Measurements from ENCODE around the gene UBE2I.
"Not testable (repeated sequence)": the region's sequence is repeated elsewhere in the genome, so short reads cannot be mapped to it uniquely, and the experiment has no call there.

Gene UBE2I

DNA sequence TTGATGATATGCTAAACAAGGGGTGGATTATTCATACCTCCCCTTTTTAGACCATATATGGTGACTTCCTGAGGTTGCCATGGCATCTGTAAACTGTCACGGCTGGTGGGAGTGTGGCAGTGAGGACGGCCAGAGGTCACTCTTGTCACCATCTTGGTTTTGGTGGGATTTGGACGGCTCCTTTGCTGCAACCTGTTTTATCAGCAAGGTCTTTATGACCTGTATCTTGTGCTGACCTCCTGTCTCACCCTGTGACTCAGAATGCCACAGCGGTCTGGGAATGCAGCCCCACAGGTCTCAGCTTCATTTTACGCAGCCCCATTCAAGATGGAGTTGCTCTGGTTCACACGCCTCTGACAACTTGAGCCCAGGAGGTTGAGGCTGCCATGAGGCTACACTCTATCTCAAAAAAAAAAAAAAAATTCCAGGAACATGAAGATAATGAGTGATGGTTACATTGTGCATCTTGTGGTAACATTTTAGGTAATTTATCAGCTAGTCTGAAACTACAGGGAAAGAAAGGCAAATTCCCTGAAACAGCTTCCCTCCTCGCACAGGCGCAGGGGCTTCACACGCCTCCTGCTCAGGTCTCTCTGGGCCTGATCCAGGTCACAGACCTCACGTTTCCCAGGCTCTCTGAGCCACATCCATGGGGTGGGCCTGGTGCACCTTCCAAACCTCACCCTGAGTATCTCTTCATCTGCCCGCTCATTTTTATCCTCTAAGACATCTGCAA is 15.3 kb upstream of the UBE2I start:
- H3K4me1 ChIP-seq (ENCODE audit: control insufficient read depth, insufficient read depth, low read length, poor library complexity, severe bottlenecking), result peaks cover 14% of the 10 kb centered on the region
- H3K4me3 ChIP-seq (ENCODE audit: extremely low read depth, insufficient read depth, low read length, poor library complexity, severe bottlenecking), result no peak overlapping the region
- H3K27ac ChIP-seq (ENCODE audit: low read depth, low read length, severe bottlenecking), result no peak overlapping the region
- H3K36me3 ChIP-seq (ENCODE audit: control insufficient read depth, insufficient read depth, low read length), result no peaks in the 10 kb centered on the region
- no peaks in the 10 kb centered on the region for H3K9me3 ChIP-seq (ENCODE audit: control insufficient read depth, low read length)
- 86 to 88% methylated on average over 8 to 9 of the region's 11 CpGs for WGBS, 2 experiments (ENCODE audit: insufficient coverage in 2 of 2)

DNA sequence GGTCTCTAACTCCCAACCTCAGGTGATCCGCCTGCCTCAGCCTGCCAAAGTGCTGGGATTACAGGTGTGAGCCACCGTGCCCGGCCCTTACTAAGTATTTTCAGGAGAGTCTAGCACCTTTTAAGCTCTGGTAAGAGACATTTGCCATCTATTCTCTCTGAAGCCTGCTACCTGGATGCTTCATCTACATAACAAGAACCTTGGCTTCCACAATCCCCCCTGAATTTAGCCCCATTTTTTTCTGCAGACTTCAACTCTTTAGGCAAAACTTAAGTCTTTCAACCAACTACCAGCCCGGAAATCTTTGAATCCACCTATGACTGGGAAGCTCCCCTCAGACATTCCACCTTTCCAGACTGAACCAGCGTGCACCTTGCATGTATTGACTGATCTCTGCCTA is 14.0 kb upstream of the UBE2I start:
- Histone ChIP-seq H3K9me3 (ENCODE audit: control insufficient read depth, low read length) (no peaks in the 10 kb centered on the region), H3K27ac (ENCODE audit: low read depth, low read length, severe bottlenecking) (no peak overlapping the region)
- WGBS, 2 experiments (ENCODE audit: insufficient coverage in 2 of 2), result 49 to 64% methylated on average over 3 to 5 of the region's 5 CpGs

DNA sequence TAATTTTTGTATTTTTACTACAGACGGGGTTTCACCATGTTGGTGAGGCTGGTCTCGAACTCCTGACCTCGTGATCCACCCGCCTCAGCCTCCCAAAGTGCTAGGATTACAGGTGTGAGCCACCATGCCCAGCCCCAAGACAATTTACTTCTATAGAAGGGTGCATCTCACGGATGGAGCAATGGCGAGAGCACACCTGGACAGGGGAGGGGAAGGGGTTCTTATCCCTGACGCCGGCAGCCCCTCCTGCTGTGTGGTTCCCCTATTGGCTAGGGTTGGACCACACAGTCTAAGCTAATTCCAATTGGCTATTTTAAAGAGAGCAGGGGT is 12.8 kb upstream of the UBE2I start:
- WGBS, 2 experiments (ENCODE audit: insufficient coverage in 2 of 2), result 89 to 94% methylated on average over 6 to 7 of the region's 8 CpGs
- not testable (repeated sequence) for H3K36me3 ChIP-seq (ENCODE audit: control insufficient read depth, insufficient read depth, low read length); H3K4me3 ChIP-seq (ENCODE audit: extremely low read depth, insufficient read depth, low read length, poor library complexity, severe bottlenecking); H3K27ac ChIP-seq (ENCODE audit: low read depth, low read length, severe bottlenecking); H3K4me1 ChIP-seq (ENCODE audit: control insufficient read depth, insufficient read depth, low read length, poor library complexity, severe bottlenecking); H3K9me3 ChIP-seq (ENCODE audit: control insufficient read depth, low read length)

More for the DNA sequence above, 14.0 kb upstream of the UBE2I start:
- no peak overlapping the region for H3K4me3 ChIP-seq (ENCODE audit: extremely low read depth, insufficient read depth, low read length, poor library complexity, severe bottlenecking)
- no peaks in the 10 kb centered on the region for H3K36me3 ChIP-seq (ENCODE audit: control insufficient read depth, insufficient read depth, low read length)
- peaks cover 9% of the 10 kb centered on the region for H3K4me1 ChIP-seq (ENCODE audit: control insufficient read depth, insufficient read depth, low read length, poor library complexity, severe bottlenecking)

DNA sequence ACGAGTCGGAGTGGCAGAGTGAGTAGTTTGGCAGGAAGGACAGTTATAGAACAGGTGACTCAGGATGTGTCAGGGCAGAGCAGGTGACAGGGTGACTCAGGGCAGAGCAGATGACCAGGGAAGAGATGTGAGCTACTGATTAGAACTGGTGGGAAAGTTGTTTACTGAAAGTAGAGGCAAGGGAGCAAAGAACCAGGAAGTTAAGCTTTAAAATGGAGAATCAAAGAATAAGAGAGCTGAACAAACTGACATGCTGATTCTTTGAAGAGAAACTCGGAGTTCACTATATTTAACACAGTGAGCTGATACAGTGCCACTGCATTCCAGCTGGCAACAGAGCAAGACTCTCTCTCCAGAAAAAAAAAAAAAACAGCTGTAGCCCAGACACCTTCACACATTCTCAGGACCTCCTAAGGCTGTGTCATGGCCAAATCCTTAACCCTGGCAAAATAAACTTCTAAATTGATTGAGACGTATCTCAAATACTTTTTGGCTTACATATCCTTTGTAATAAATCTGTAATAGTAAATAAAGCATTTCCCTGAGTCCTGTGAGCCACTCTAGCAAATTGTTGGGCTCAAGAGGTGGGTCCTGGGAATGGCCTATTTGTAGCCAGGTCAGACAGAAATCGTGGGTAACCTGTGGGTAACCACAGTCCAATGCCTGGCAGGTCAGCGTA is 12.3 kb upstream of the UBE2I start:
- Histone ChIP-seq H3K9me3 (ENCODE audit: control insufficient read depth, low read length) (no peaks in the 10 kb centered on the region), H3K4me1 (ENCODE audit: control insufficient read depth, insufficient read depth, low read length, poor library complexity, severe bottlenecking) (peaks cover 9% of the 10 kb centered on the region), H3K36me3 (ENCODE audit: control insufficient read depth, insufficient read depth, low read length) (no peaks in the 10 kb centered on the region), H3K4me3 (ENCODE audit: extremely low read depth, insufficient read depth, low read length, poor library complexity, severe bottlenecking) (no peak overlapping the region), H3K27ac (ENCODE audit: low read depth, low read length, severe bottlenecking) (peak overlapping the region; percentile 16)
- 91 to 100% methylated on average over 2 to 4 of the region's 6 CpGs for WGBS, 2 experiments (ENCODE audit: insufficient coverage in 2 of 2)

DNA sequence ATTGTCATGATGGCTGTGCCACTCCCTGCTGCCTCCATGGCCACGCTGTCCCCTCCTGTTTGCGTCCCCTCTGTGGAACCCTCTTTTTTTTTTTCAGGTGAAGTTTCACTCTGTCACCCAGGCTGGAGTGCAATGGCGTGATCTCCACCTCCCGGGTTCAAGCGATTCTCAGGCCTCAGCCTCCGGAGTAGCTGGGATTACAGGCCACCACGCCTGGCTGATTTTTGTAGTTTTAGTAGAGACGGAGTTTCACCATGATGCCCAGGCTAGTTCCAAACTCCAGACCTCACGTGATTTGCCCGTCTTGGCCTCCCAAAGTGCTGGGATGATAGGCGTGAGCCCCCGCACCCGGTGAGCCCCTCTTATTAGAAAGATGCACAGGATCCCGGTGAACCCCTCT is 11.0 kb upstream of the UBE2I start:
- 90 to 93% methylated on average over 14 of the region's 14 CpGs for WGBS, 2 experiments (ENCODE audit: insufficient coverage in 2 of 2)

DNA sequence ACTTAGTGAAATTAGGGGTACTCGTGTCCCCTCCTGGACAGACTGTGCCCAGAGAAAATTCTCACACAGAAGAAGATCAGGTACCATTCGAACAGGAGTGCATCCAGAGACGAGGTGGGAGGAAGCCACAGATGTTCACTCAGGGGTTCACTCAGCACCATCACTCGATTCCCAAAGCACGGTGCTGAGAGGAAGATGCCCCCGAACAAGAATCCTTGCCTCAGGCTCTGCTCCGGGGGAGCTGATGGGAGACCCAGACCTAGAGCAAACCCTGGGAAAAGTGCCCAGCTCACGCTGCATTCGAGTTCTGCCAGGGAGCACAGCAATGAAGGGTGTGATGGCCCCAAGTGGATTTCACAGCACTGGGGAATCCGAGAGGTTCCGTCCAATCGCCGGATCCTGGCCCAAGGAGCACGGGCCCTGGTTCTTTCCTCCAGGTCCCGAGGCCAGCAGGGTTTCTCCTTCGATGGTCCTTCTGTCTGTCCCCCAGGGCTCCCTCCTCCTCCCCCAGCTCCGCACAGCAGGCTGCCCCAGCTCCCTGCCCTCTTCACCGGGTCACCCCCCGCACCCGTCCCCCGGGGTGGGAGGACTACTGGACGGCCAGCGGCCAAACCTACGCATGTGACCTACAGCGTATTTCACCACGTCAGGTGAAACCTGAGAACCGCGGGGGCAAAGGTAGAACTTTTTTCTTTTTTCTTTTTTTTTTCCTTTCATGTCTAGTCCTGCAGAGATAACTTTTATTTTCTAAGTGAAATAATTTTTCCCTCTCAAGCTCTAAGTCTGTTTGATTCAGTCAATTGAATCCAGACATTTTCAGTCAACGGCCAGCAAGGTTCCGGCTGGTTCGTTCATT is 10.2 kb upstream of the UBE2I start:
- Histone ChIP-seq H3K9me3 (ENCODE audit: control insufficient read depth, low read length) (no peaks in the 10 kb centered on the region), H3K4me3 (ENCODE audit: extremely low read depth, insufficient read depth, low read length, poor library complexity, severe bottlenecking) (no peak overlapping the region), H3K4me1 (ENCODE audit: control insufficient read depth, insufficient read depth, low read length, poor library complexity, severe bottlenecking) (peaks cover 9% of the 10 kb centered on the region), H3K36me3 (ENCODE audit: control insufficient read depth, insufficient read depth, low read length) (no peaks in the 10 kb centered on the region), H3K27ac (ENCODE audit: low read depth, low read length, severe bottlenecking) (no peak overlapping the region)
- WGBS, 2 experiments (ENCODE audit: insufficient coverage in 2 of 2), result 82 to 84% methylated on average over 28 of the region's 31 CpGs

More for the DNA sequence above, 11.0 kb upstream of the UBE2I start:
- H3K9me3 ChIP-seq (ENCODE audit: control insufficient read depth, low read length), result no peaks in the 10 kb centered on the region
- no peak overlapping the region for H3K27ac ChIP-seq (ENCODE audit: low read depth, low read length, severe bottlenecking)
- H3K36me3 ChIP-seq (ENCODE audit: control insufficient read depth, insufficient read depth, low read length), result no peaks in the 10 kb centered on the region
- no peak overlapping the region for H3K4me3 ChIP-seq (ENCODE audit: extremely low read depth, insufficient read depth, low read length, poor library complexity, severe bottlenecking)
- peaks cover 9% of the 10 kb centered on the region for H3K4me1 ChIP-seq (ENCODE audit: control insufficient read depth, insufficient read depth, low read length, poor library complexity, severe bottlenecking)

DNA sequence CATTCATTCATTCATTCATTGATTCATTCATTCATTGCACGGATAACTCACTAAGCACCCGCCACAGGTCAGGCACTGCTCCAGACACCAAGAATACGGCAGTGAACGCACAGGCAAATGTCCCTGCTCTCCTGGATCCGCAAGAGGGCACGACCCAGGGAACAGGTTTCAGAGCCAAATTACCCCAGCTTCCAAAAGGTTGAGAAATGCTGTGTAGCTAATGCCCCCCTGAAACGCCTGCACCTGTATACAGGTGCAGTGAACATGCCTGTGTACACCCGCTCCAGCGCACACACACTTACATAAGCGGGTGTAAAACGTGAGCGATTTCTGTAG is 9.6 kb upstream of the UBE2I start:
- no peaks in the 10 kb centered on the region for H3K9me3 ChIP-seq (ENCODE audit: control insufficient read depth, low read length)
- H3K27ac ChIP-seq (ENCODE audit: low read depth, low read length, severe bottlenecking), result no peak overlapping the region
- no peak overlapping the region for H3K4me3 ChIP-seq (ENCODE audit: extremely low read depth, insufficient read depth, low read length, poor library complexity, severe bottlenecking)
- H3K4me1 ChIP-seq (ENCODE audit: control insufficient read depth, insufficient read depth, low read length, poor library complexity, severe bottlenecking), result peaks cover 9% of the 10 kb centered on the region
- WGBS, 2 experiments (ENCODE audit: insufficient coverage in 2 of 2), result 86 to 87% methylated on average over 11 to 12 of the region's 12 CpGs
- no peaks in the 10 kb centered on the region for H3K36me3 ChIP-seq (ENCODE audit: control insufficient read depth, insufficient read depth, low read length)

DNA sequence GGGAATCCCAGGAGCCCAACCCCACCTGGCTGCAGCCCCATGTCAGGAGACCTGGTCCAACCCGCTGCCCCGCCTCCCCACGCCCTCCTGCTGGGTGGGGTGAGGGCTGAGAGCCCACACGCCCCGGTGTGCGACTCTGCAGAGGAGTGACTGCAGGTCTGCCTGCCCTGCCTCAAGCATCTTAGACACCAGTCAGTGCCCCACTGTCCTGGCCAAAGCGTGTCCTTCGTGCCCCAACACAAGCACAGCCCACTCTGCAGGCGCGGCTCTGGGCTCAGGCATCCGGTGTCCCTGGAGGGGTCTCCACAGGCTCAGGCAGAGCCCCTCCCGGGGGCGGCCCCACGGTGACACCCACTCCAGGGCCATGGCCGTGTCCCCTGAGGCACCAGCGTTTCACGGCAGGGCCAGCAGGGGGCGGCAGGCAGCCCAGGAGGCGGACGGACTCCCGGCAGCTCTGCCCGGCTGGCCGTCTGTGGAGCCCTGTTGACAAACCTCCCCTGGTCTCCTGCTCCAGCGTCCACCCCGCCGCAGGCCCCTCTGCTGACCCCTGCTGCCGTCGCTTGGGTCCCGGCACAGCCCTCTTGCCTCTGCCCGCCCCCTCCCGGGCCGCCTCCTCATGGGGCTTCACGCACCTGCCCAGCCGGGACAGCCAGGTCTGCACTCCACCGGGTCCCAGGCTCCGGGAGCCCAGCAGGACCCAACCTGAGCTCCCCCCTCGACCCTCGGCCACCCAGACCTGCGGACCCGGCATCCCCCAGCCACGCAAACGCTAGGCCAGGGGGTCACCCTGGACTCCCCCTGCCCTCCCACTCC is 8.6 kb upstream of the UBE2I start:
- Histone ChIP-seq H3K4me3 (ENCODE audit: extremely low read depth, insufficient read depth, low read length, poor library complexity, severe bottlenecking) (no peak overlapping the region), H3K9me3 (ENCODE audit: control insufficient read depth, low read length) (no peaks in the 10 kb centered on the region), H3K4me1 (ENCODE audit: control insufficient read depth, insufficient read depth, low read length, poor library complexity, severe bottlenecking) (peaks cover 9% of the 10 kb centered on the region), H3K27ac (ENCODE audit: low read depth, low read length, severe bottlenecking) (no peak overlapping the region), H3K36me3 (ENCODE audit: control insufficient read depth, insufficient read depth, low read length) (no peaks in the 10 kb centered on the region)
- WGBS, 2 experiments (ENCODE audit: insufficient coverage in 2 of 2), result 27 to 30% methylated on average over 29 to 42 of the region's 42 CpGs

DNA sequence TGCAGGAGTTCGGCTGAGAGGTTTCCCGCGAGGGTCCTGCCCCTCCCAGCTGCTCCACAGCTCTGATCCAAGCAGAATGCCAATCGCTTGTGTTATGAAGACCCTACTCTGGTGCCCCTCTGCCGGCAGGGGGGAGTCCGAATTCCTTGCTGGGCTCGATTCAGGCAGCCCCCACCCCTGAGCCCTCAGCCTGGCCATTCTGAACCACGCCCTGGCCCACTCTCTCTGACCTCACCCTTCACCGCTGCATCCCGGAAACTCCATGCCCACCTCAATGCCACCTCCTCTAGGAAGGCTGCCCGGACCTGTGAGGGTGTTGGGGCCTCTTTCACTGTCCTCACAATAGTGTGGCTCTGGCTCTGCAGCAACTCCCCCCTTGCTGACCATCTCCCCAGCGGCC is 7.9 kb upstream of the UBE2I start:
- 86 to 93% methylated on average over 9 to 12 of the region's 12 CpGs for WGBS, 2 experiments (ENCODE audit: insufficient coverage in 2 of 2)
- Histone ChIP-seq H3K27ac (ENCODE audit: low read depth, low read length, severe bottlenecking) (no peak overlapping the region), H3K36me3 (ENCODE audit: control insufficient read depth, insufficient read depth, low read length) (no peaks in the 10 kb centered on the region), H3K4me1 (ENCODE audit: control insufficient read depth, insufficient read depth, low read length, poor library complexity, severe bottlenecking) (peaks cover 9% of the 10 kb centered on the region), H3K4me3 (ENCODE audit: extremely low read depth, insufficient read depth, low read length, poor library complexity, severe bottlenecking) (no peak overlapping the region), H3K9me3 (ENCODE audit: control insufficient read depth, low read length) (no peaks in the 10 kb centered on the region)

DNA sequence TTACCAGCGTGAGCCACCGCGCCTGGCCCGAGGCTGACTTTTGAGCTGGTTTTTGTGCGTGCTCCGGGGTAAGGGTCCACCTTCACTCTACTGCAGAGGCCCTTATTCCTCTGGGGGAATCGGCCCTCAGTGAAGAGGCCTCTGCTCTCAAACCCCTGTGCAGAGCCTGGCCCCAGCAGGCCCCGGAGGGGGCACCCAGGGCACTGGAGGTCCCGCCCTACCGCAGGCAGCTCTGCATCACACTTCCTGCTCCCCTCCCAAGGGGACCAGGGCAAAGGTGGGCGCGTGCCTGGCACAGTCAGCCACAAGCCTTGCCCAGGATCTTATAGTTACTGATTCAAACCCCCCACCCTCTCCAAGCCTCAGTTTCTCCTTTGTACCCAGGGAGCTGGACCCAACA is 3.6 kb upstream of the UBE2I start:
- Histone ChIP-seq H3K4me1 (ENCODE audit: control insufficient read depth, insufficient read depth, low read length, poor library complexity, severe bottlenecking) (no peaks in the 10 kb centered on the region), H3K4me3 (ENCODE audit: extremely low read depth, insufficient read depth, low read length, poor library complexity, severe bottlenecking) (no peak overlapping the region), H3K36me3 (ENCODE audit: control insufficient read depth, insufficient read depth, low read length) (no peaks in the 10 kb centered on the region), H3K9me3 (ENCODE audit: control insufficient read depth, low read length) (no peaks in the 10 kb centered on the region), H3K27ac (ENCODE audit: low read depth, low read length, severe bottlenecking) (no peak overlapping the region)
- WGBS, 2 experiments (ENCODE audit: insufficient coverage in 2 of 2), result 83 to 88% methylated on average over 11 to 12 of the region's 12 CpGs

All from mesodermal cell (in vitro differentiated cells).